Pons (tissue), 1 donor: ENCODE data around the gene CACFD1.

Source experiments
- DNase-seq: peaks from one replicate; pipeline ENCODE4 v3.0.0-alpha.2; 2016; ENCODE audit warnings: low spot score

CACFD1 gene

GRCh38 chr9:133464638-133465037 is 4.9 kb downstream of the CACFD1 start:
- no peak for DNase-seq

GRCh38 chr9:133465984-133466383 is 6.2 kb downstream of the CACFD1 start:
- no peak for DNase-seq

- no peak for DNase-seq
Observed at GRCh38 chr9:133467101-133467500, 7.3 kb downstream of the CACFD1 start.

- no peak for DNase-seq
Observed at GRCh38 chr9:133468374-133468773, 8.6 kb downstream of the CACFD1 start.

GRCh38 chr9:133468777-133469421 is 9.1 kb downstream of the CACFD1 start:
- DNase-seq, result no peak

GRCh38 chr9:133470427-133470924 is 10.7 kb downstream of the CACFD1 start:
- DNase-seq, result no peak

- DNase-seq, result no peak
Observed at GRCh38 chr9:133470988-133471387, 11.2 kb downstream of the CACFD1 start.

GRCh38 chr9:133471551-133472276 is 11.9 kb downstream of the CACFD1 start:
- DNase-seq, result no peak

- DNase-seq, result no peak
Observed at GRCh38 chr9:133472277-133472645, 12.5 kb downstream of the CACFD1 start.

GRCh38 chr9:133472753-133473378 is 13.1 kb downstream of the CACFD1 start:
- DNase-seq, result no peak

GRCh38 chr9:133473743-133474142 is 14.0 kb downstream of the CACFD1 start:
- no peak for DNase-seq

GRCh38 chr9:133474215-133474614 is 14.4 kb downstream of the CACFD1 start:
- no peak for DNase-seq

GRCh38 chr9:133474853-133475252 is 15.1 kb downstream of the CACFD1 start:
- DNase-seq, result no peak

- no peak for DNase-seq
Observed at GRCh38 chr9:133475292-133476012, 15.7 kb downstream of the CACFD1 start.

- DNase-seq, result no peak
Observed at GRCh38 chr9:133476036-133476931, 16.5 kb downstream of the CACFD1 start.

GRCh38 chr9:133476941-133477340 is 17.2 kb downstream of the CACFD1 start:
- no peak for DNase-seq

- no peak for DNase-seq
Observed at GRCh38 chr9:133477461-133477860, 17.7 kb downstream of the CACFD1 start.

GRCh38 chr9:133477992-133478850 is 18.4 kb downstream of the CACFD1 start:
- peak; percentile 8 for DNase-seq

- peak; percentile 84 for DNase-seq
Observed at GRCh38 chr9:133478851-133479711, 19.3 kb downstream of the CACFD1 start, which contains the start of gene SLC2A6. SLC2A6 (minus strand) TSS chr9:133479099; CDS start chr9:133479059, 40 bp downstream.
